NCI-H510A treated with DMSO at 0.1 percent for 48 hours (cell line): ENCODE measurements around the gene CCR4.
"Not testable (repeated sequence)": the region's sequence is repeated elsewhere in the genome, so short reads cannot be mapped to it uniquely, and the experiment has no call there.

Experiments
- DNase-seq: peaks from one replicate; lab custom pipeline; 2025; lab: John Stamatoyannopoulos, UW

The CCR4 gene

GRCh38 chr3:32951410-32951811 is at the start of gene CCR4:
CCR4 (plus strand) TSS chr3:32951644; CDS start chr3:32953423, 1,779 bp downstream.
- DNase-seq, result no peak

GRCh38 chr3:32902887-32903371 is 48.5 kb upstream of the CCR4 start:
- DNase-seq, result not testable (repeated sequence)

DNA sequence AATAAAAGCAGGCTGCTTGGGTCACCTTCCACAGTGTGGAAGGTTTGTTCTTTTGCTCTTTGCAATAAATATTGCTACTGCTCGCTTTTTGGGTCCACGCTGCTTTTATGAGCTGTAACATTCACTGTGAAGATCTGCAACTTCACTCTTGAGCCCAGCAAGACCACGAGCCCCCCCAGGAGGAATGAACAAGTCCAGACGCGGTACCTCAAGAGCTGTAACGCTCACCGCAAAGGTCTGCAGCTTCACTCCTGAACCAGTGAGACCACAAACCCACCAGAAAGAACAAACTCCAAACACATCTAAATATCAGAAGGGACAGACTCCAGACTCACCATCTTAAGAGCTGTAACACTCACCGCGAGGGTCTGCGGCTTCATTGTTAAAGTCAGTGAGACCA is 47.5 kb upstream of the CCR4 start:
- no peak for DNase-seq

DNA sequence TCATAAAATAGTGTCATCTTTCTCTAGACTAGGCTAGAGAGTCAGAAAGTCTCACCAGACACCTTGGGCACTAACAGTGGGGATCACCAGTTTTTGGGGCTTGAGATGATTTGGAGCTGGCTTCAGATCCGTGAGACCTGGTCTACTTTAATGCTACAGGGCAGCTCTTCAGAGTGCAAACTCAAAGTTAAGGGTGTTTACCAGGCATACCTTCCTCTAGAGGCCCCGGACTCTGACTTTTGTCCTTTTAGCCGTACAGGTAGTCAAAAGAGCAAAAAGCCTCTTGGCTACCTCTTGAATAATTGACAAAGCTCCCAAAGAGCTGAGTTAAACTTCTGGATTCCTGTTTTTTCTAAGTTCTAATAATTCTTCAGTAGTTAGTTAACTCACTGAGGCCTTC is 41.4 kb upstream of the CCR4 start:
- DNase-seq, result no peak

- DNase-seq, result no peak
These were observed 40.5 kb upstream of the CCR4 start for GRCh38 chr3:32910954-32911353.

DNA sequence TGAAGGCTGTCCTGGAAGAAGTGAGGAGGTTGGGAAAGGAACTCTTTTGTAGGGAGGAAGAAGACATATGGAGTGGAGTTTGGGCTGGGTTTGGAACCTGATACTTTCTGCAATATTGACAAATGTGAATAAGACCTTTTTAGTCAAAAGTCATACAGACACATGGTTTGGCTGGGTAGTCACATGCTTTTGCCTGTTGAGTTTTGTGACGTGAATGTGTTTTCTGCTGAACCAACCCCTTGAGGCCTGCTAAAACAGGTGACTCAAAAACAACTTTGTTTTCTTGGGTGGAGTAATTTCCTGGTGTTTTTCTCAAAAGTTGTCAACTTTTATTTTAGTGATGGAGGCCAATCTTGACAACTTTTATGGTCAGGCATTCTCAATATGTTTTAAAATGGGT is 39.4 kb upstream of the CCR4 start:
- no peak for DNase-seq

GRCh38 chr3:32913790-32914446 is 37.5 kb upstream of the CCR4 start:
- no peak for DNase-seq

- no peak for DNase-seq
These were observed 31.5 kb upstream of the CCR4 start for GRCh38 chr3:32919920-32920319.

- DNase-seq, result no peak
These were observed 29.4 kb upstream of the CCR4 start for GRCh38 chr3:32922078-32922477.

DNA sequence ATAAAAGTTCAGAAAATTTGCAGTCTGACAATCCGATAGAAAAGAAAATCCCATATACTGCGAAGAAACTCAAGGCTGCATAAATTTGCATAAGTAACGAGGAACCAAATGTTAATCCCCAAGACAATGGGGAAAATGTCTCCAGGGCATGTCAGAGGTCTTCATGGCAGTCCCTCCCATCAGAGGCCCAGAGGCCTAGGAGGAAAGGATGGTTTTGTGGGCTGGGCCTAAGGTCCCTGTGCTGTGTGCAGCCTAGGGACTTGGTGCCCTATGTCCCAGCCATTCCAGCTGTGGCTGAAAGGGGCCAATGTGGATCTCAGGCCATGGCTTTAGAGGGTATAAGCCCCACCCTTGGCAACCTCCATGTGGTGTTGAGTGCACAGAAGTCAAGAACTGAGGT is 21.3 kb upstream of the CCR4 start:
- no peak for DNase-seq

- not testable (repeated sequence) for DNase-seq
These were observed 20.2 kb upstream of the CCR4 start for GRCh38 chr3:32931273-32931672.

- DNase-seq, result peak; percentile 2
These were observed 17.2 kb upstream of the CCR4 start for GRCh38 chr3:32934150-32934742.

GRCh38 chr3:32937331-32937730 is 14.1 kb upstream of the CCR4 start:
- peak; percentile 11 for DNase-seq

GRCh38 chr3:32939531-32940284 is 11.7 kb upstream of the CCR4 start:
- DNase-seq, result not testable (repeated sequence)

- DNase-seq, result no peak
These were observed 10.7 kb upstream of the CCR4 start for GRCh38 chr3:32940726-32941125.

DNA sequence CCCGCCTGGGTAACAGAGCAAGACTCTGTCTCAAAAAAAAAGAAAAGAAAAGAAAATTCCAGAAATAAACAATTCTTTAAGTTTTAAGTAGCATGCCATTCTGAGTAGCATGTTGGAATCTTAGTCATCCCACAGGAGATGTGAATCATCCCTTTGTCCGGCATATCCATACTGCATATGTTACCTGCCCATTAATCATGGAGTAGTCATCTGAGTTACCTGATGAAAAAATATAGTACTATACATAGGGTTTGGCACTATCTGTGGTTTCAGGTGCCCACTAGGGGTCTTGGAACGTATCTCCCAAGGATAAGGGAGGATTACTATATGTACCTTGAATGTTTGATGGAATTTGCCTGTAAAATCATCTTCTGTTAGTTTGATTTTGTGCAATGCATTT is 6.3 kb upstream of the CCR4 start:
- no peak for DNase-seq

GRCh38 chr3:32945598-32945997 is 5.8 kb upstream of the CCR4 start:
- not testable (repeated sequence) for DNase-seq

GRCh38 chr3:32946973-32947788 is 4.3 kb upstream of the CCR4 start:
- DNase-seq, result no peak

GRCh38 chr3:32947789-32948238 is 3.6 kb upstream of the CCR4 start:
- DNase-seq, result peak; percentile 77

GRCh38 chr3:32948625-32949445 is 2.6 kb upstream of the CCR4 start:
- peak; percentile 12 for DNase-seq

GRCh38 chr3:32950516-32950915 is 928 bp upstream of the CCR4 start:
- DNase-seq, result no peak
